Measurements from ENCODE around the gene GEMIN4.
"Not testable (repeated sequence)": the region's sequence is repeated elsewhere in the genome, so short reads cannot be mapped to it uniquely, and the experiment has no call there.

The GEMIN4 gene

DNA sequence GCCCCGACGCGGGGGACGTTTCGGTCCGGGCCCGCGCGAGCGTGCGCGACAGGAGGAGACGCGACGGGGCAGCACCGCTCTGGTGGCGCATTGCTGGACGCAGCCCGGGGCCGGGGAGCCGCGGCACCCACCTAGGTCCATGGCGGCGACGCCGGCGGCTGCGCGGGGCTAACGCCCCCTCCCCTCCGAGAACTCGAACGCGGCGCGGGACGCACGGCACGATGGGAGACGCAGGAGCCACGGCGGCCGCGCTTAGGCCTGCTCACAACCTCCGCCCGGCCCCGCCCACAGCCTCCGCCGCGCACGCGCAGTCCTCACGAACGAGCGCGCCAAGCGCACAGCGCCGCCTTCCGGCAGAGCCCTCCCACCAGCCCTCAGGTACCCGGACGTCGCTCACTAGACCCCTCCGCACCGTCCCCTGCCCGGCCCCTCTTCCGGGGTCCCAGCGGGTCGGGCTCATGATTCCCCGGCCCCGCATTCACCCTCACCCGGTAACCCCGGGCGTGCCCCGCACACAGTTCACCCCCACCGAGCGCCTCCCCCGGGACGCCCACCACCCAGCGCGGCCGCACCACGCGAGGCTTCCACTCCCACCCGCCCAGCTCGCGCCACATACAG lies at the start of gene GEMIN4:
Gene GEMIN4, minus strand, starts transcription at position 263 of the 618 bp plus-strand sequence. Its CDS starts 122 bp downstream, at position 141.
- DNase-seq = peak; percentile 85

DNA sequence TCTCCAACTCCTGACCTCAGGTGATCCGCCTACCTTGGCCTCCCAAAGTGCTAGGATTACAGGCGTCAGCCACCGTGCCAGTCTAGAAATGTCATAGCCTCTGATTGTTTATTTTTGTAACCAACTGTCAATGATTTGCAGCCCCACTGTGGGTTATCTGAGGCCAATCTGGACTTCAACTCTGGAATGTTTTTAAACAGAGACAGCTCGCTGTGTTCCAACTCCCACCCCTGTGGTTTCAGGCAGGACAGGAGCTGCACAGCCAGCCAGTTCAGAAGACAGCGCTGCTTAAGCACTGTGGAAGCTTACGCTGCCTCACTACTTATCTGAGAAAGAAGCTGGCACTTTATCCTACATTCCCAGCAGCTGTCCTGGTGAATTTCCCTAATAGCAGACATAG lies 49.6 kb upstream of the GEMIN4 start:
- DNase-seq = no peak

DNA sequence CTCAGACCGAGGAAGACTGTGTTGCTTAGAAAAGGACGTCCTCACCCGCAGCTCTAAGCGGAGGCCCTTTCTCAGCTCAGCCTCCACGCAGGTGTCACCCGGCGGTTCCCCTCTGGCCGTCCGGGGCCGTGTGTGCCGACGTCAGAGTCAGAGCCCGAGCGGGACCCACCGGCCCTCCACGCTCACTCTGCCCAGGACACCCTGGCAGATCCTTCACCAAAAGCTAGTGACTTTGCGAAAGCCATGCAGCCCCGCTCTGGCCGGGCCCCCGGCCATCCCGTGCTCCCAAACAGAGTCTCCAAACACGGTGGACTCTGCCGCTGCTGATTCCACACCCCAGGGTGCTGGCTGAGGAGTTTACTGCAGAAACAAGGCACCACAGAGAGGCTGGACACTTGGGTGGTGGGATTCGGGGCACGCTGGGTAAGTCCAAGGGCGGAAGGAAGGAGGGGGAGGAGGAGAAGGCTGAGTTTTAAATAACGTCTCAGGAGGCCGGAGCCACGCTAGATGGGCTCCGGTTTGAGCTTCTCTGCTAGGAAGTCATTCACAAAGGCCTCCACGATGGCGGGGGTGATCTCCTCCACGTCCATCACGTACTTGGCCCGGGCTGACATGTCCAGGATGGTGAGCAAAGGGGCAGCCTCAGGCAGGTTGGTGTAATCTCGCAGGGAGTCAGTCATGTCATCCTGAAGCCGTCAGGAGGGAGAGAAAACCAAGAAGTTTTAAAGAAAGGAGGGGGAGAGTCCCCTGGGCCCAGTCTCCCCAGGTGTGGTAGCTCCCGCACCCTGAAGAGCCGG lies 48.6 kb upstream of the GEMIN4 start:
- DNase-seq = no peak

DNA sequence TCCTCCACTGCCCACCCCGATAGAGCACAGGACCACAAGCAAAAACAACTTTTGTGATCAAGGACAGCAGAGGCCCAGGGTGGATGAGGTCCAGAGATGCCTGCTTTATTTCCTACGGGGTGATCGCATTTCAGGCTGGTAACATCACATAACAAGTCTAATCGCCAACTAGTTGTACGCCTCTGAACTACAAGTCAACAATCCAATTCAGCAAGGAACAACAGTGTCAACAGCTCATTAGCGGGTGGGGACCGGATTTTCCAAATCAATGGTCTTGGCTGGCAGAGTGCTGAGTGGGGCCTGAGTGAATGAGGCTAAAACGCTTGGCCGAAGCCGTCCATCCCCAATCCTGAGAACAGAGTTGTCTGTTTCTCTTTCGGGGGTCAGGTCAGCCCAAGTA lies 47.2 kb upstream of the GEMIN4 start:
- DNase-seq = no peak

DNA sequence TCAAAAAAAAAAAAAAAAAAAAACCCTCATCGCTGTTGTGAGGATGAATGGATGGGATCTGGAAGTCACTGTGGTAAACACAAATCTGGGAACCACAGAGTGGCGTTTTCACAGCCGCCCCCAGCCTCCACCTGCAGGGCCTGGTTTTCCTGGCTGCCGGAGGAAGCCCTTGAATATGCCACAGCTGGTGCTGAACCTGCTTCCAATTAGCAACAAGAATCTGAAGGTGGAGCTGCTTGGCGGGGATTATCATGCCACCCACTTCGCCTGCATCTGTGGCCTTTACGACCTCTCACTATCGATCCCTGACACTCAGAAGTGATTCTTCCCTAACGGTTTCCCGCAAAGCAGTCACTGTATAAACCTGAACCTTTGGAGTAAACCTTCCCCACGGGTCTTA lies 46.2 kb upstream of the GEMIN4 start:
- DNase-seq = peak; percentile 24

DNA sequence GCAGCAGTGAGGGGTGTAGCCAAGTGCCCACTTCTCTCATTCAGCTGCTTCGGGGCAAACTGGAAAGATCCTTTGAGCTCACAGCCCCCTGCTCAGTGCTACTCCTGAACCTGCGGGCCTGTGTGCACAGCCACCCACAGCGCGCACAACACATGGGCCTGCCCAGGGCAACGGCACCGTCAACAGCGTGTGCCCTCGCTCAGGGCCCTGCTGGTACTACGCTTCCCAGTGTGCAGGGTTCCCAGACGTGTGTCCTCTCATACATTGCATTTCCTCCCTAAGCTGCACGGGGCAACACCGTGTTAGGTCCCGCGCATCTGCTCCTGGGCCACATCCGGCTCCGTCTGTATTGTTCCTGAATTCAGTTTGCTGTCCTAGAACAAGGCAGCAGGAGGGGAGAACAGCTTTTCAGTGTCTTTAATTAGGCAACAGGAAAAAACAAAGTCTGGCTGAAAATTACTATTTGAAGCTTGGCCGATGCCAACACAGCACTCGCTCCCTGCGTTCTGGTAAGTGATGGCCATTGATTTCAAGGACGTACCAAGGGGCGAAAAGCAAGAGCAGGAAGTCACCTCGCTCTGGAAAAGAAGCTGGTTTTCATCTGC lies 45.3 kb upstream of the GEMIN4 start:
- DNase-seq = no peak

DNA sequence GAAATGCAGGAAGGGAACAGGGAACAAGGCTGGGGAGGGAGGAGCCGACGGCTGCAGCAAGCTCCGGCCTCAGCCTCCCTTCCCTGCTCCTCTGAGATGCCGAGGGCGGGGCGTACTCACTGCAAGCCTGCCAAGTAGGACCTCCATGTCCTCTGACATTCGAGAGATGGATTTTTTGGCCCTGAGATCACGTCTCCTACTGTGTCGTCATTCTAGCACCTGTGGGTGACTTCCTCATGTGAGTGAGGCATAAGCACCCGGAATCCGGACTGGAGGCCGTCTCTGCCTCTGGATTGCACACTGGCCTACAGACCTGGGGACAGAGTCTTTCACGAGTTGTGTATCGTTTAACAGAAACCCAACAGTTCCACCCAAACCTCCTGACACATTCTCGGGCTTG lies 44.5 kb upstream of the GEMIN4 start:
- no peak for DNase-seq

DNA sequence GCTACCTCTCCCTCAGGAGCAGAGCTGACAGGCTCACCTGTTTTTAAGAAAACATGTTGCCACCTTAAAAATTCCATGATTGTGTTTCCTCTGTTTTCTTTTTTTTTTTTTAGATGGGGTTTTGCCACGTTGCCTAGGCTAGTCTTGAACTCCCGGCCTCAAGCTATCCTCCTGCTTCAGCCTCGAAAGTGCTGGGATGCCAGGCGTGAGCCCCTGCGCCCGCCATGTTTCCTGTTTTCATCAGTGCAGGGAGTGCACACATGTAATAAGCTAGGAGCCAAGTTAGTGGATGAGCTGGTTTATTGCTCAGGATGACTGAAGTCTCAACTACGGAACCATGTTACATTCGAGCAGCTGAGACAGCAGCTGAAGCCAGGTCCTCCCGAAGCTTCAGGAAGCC lies 43.7 kb upstream of the GEMIN4 start:
- no peak for DNase-seq

DNA sequence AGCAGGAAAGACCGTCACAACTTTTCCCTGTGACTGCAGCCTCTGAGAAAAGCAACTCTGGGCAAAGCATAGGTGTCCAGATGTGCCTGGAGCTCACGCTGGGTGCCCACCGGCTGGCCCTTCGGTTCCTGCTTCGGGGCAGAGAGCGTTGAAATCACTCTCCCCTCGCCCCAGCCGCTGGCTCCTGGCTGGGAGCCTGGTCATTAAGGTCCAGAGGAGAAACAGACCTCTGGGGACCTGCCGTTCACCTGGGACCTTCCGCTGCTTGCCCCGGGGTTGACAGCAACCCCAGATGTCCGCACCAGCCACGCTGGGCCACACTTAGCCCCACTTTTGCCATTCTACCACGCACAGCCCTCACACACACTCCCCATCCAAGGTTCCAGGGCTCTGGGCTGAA lies 43.2 kb upstream of the GEMIN4 start:
- no peak for DNase-seq

DNA sequence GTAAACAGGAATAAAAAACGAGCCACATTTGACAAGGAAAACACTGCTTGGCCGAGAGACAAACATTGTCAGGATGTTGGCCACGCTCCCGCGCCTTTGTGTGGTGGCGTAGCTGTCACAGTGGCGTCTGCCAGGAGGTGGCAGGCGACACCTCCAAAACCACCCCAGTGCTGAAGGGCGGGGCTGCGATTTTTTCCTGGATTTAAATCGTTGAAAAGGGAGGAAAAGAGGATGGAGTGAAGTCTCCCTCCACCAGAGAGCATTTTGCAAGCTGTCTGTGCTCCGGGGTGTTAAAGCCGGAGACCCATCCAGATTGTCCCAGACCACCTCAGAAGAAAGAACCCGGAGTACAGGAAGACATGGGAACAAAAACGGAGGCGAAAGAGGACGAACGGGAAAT lies 42.8 kb upstream of the GEMIN4 start:
- peak; percentile 75 for DNase-seq

DNA sequence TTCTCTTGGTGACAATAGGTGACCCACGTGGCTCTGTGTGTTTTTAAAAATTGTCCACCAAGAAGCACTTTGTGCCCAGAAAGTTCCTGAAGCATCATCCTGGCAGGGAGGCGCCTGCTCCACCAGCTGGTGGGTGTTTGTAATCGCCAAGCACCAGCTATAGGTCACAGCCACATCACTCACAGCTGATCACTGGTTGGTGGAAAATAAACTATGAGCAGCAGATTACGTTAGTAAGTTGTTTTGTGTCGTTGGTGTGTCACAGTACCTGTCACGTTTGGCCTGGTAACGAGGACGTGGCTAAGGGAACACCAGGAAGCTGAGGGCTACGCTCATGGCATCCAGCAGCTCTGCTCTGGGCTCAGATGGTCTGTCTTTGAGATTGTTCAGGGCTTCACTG lies 40.2 kb upstream of the GEMIN4 start:
- DNase-seq = no peak

DNA sequence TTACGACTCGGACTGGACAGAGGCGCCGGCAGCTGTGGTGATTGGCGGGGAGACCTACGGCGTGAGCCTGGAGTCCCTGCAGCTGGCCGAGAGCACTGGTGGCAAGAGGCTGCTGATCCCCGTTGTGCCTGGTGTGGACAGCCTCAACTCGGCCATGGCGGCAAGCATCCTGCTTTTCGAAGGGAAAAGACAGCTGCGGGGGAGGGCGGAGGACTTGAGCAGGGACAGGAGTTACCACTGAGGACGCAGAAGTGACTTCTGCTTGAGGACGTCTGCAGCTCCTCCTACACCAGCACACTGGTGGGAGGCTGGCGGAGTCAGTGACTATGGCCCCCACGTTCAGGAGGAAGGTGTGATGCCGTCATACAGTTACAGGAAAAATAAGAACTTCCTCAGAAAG lies 39.8 kb upstream of the GEMIN4 start:
- DNase-seq = no peak

DNA sequence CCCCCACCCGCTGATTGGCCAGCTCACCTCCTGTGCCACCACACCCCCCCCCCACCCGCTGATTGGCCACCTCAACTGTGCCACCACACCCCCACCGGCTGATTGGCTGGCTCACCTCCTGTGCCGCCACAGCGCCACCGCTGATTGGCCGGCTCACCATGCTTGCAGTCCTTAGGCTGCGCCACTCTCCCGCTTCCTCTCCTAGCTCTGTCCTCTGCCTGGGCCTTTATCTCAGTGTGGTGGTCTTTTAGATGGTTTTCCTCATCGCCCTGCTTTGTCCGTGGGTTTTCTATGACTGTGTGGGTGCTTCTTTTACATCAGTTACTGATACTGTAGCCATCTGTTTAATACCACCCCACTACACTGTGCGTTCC lies 38.8 kb upstream of the GEMIN4 start:
- DNase-seq = peak; percentile 20

DNA sequence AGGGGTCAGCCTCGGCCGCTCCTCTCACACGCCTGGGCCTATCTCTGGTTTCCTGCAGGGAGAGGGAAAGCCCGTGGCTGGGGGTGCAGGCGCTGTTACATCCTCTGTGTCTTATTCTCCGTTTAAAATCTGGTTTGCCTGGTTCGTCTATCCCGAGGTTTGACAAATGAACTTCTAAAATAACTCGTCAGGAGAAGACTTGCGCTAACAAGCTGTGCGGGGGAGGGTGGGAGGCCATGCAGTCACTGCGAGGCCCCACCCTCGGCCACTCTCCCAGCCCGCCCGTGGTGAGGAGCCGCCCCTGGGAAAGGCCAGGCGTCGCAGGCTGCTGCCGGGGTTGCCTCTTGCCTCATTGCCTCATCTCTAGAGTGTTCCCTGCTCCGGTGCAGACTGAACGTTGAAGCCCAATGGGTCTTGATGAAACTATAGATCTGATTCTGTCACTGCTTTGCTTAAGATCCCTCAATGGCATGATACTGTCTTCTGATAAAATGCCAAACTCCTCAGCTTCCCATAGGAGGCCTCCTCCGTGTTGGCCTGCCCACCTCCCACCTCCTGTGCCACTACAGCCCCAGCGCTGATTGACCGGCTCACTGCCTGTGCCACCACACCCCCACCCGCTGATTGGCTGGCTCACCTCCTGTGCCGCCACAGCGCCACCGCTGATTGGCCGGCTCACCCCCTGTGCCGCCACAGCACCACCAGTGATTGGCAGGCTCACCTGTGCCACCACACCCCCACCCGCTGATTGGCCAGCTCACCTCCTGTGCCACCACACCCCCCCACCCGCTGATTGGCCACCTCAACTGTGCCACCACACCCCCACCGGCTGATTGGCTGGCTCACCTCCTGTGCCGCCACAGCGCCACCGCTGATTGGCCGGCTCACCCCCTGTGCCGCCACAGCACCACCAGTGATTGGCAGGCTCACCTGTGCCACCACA lies 38.1 kb upstream of the GEMIN4 start:
- DNase-seq = peak; percentile 59

DNA sequence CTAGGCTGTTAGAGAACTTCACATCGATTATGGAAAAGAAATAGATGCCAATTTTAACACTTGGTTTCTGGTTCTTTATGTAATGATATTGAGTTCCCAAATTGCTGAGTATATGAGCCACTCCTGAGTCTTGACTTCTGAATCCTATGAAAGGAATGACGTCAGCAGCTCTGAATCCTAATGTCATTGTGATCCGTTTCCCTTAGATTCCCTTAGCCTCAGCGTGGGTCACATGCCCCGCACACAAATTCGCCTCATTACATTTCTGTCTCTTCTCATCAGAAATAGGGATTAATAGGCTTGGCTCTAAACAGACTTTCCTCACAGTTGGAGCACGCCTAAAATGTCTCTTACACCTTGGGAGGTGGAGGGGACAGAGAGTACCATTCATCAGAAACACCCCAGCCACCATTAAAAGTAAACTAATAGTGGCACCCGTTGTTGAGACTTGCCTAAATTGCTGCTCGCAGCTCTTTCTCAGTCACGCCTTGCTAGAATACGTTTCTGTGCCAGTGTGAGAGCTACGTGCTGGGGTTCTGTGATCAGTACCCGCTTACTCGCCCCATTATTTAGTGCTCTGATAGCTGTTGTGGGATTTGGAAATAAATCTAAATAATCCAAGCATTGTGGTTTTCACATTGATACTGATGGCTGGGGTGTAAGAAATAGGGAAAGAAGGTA lies 37.2 kb upstream of the GEMIN4 start:
- no peak for DNase-seq

DNA sequence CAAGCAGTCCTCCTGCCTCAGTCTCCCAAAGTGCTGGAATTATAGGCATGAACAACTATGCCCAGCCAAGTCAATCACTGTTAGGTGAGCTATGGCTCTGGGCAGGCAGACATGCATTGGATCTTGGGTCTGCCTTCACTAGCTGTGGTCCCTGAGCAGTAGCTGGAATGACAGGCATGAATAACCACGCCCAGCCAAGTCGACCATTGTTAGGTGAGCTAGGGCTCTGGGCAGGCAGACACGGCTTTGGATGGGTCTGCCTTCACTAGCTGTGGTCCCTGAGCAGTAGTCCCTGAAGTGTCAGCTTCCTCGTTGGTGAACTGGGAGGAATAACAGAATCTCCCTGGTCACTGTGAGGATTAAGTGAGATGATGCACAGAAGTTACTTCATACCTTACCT lies 36.5 kb upstream of the GEMIN4 start:
- DNase-seq = no peak

DNA sequence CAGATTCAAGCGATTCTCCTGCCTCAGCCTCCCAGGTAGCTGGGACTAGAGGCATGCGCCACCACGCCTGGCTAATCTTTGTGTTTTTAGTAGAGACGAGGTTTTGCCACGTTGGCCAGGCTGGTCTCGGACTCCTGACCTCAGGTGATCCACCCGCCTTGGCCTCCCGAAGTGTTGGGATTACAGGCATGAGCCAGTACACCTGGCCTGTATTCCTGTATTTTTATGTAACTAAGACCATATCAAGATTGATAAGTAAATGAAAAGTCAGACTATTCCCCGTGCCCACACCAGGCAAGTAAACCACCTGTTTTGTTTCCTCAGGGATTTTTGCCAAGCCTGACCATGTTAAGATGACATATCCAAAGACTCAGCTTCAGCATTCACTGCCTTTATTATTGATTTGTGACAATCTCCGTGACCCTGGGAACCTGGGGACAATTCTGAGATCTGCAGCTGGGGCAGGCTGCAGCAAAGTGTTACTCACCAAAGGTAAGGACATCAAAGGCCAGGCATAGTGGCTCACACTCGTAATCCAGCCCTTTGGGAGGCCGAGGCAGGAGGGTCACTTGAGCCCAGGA lies 35.7 kb upstream of the GEMIN4 start:
- no peak for DNase-seq

DNA sequence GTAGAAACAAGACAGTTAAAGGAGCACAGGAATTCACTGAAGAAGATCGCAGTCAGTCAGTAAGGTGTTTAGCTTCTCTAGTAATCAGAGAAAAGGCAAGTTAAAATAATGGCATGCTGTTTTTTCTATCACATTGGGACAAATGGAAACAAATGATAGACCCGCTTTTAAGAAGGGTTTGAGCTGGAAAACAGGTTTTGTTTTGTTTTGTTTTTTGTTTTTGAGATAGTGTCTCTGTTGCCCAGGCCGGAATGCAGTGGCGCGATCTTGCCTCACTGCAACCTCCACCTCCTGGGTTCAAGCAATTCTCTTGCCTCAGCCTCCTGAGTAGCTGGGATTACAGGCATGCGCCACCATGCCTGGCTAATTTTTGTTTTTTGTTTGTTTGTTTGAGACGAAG lies 33.8 kb upstream of the GEMIN4 start:
- not testable (repeated sequence) for DNase-seq

DNA sequence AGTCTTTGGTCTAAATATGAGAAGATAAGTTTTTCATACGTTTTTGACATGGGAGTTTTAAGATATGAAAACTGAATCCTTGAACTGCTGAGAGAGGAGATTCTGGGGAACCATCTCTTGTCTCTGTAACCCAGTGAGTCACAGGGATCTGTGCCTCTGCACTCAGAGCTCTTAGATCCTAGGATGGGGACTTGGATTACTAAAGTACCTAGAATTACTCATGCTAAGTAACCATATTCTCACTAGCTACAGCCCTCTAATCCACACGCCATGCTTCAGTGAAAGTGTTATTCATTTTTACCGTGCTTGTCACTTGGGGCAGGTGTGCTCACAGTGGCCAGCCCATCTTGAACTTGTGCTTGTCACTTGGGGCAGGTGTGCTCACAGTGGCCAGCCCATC lies 32.1 kb upstream of the GEMIN4 start:
- DNase-seq = no peak

DNA sequence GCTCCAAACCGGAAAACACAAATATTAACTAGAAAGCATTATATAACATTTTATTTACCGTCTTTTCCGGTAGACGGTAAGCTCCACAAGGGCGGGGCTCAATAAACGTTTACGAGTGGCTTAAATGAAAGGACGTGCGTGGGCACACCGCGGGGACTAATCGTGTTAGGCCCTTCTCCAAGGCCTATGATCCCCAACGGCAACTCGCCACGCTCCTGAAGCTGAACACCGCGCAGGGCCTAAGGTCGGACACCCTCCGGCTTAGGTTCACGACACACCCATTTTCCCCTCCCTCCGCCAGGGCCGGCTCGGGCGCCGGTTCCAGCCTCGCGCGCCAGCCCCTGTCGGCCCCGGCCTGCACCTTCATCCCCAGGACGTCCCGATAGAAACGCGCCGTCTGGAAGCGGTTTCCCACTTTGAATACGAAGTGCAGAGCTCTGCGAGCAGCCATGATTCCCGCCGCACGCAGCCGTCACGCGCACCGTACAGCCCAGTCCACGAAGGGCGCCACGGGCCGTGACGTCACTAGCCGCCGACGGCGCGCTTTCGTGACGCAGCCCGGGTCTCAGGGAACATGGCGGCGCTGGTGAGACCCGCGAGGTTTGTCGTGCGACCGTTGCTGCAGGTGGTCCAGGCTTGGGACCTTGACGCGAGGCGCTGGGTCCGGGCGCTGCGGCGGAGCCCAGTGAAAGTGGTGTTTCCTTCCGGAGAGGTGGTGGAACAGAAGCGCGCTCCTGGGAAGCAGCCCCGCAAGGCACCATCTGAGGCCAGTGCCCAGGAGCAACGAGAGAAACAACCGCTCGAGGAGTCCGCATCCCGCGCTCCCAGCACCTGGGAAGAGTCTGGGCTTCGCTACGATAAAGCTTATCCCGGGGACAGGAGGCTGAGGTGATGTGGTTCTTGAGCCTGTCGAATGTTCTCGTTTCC lies 30.0 kb upstream of the GEMIN4 start, which contains the start of the genes GLOD4 and MRM3:
Gene GLOD4, minus strand, starts transcription at position 476 of the 927 bp plus-strand sequence. Its CDS starts 25 bp downstream, at position 451.
Gene MRM3, plus strand, starts transcription at position 549 of the 927 bp plus-strand sequence. Its CDS starts 26 bp downstream, at position 575.
- DNase-seq = peak; percentile 82

DNA sequence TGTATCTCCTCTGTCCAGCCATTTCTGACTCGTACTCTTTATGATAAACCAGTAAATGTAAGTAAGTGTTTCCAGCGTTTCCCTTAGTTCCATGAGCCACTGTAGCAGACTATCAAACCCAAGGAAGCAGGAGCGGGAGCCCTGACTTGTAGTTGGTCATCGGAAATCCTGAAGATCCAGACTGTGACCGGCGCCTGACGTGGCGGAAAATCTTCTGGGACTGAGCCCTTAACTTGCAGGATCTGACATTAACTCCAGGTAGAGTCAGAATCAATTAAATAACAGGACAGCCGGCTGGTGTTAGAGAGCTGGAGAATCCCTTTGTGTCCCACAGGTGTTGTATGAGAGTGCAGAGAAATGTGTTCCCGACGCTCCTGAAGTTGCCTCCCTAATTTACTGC lies 26.0 kb upstream of the GEMIN4 start:
- DNase-seq = no peak

Data from fibroblast of upper back skin (primary cell).